ENCODE measurements around the gene ALPG.
"Not testable (repeated sequence)": the region's sequence is repeated elsewhere in the genome, so short reads cannot be mapped to it uniquely, and the experiment has no call there.

The ALPG gene

DNA sequence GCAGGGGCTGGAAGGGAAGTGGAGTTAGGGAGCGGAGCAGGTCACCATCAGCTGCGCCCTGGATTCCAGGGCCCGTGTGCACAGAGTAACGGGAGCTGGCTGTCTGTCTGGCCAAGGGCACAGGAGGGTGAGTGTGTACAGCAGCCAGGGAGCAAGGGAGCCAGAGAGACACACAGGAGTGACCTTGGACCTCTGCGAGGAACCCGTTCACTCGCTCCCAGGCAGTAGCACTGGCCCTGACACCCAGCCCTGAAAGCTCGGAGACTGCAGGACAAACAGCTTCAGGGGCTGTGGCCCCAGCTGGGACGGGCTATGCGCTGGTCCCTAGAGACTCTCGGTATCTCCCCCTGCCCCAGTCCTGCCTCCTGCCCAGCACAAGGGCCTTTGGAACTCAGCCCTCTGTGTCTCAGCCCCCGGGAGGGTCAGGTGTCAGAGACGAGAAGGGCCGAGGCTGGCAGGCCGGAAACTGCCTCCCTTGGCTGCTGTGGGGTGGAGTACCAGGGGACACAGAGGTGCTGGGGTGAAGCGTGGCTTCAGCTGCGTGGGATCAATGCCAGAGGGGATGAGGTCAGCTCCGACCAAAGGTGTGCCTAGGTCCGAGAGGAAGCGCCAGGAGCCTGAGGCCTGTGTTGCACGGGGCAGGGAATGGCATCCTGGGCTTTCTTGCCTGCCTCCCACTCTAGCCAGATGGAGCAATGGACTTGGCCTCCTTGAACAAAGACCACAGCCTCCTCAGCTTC lies 37.2 kb downstream of the ALPG start:
- H3K9ac ChIP-seq (ENCODE audit: low read depth, low read length); H3K4me3 ChIP-seq (ENCODE audit: low read depth in 1 of 2, low read length in 2 of 2); ATAC-seq (ENCODE audit: insufficient read depth, low read depth); H3K27ac ChIP-seq (ENCODE audit: low read length); H3K9me3 ChIP-seq (ENCODE audit: insufficient read depth, low read length, severe bottlenecking); H3K4me1 ChIP-seq (ENCODE audit: insufficient read depth, low read length); H4K20me1 ChIP-seq (ENCODE audit: insufficient read depth, low read length); DNase-seq; H3K4me2 ChIP-seq (ENCODE audit: insufficient read depth, low read length); H3K79me2 ChIP-seq (ENCODE audit: insufficient read depth, low read length); H3K27me3 ChIP-seq (ENCODE audit: insufficient read depth, low read length, poor library complexity); H3K36me3 ChIP-seq (ENCODE audit: insufficient read depth, low read length): not testable (repeated sequence)
- peak overlapping the region; percentile 51; the same call in 1 of the 2 replicates for H2AFZ ChIP-seq (ENCODE audit: low read depth, low read length)

DNA sequence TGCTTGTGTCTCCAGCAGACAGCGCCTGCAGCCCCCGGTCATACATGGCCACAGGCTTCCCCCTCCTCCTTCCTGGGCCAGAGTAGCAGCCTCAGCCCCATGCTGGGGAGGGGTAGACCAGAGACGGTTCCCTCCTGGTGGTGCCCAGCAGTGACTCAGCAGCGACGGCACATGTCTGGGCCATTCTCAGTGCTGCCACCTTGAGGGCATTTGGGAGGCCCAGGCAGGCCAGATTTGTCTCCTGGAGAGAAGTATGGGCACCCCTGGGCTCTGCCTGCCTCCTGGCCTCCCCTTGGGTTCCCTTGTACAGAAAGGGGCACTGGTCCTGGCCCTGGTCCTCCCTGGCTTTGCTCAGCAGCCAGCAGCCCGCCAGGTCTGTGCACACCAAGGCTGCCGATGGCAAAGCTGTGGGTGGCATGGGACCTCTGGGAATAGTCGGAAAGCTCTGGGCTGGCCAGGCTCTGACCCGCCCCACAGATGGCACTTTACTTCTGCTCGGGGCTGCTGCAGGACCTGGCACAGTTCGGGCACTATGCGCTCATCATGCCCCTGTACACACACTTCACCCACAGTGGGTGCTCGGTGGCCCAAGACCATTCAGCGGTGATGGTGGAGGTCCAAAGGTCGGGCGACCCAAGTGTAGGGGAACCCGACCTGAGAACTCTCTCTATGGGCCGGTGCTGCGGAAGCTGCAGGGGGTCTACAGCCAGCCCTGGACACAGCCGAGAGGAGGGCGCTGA lies 37.9 kb downstream of the ALPG start:
- Histone ChIP-seq H3K27ac (ENCODE audit: low read length) (no peak overlapping the region), H3K9ac (ENCODE audit: low read depth, low read length) (no peak overlapping the region), H3K4me2 (ENCODE audit: insufficient read depth, low read length) (no peak overlapping the region), H4K20me1 (ENCODE audit: insufficient read depth, low read length) (no peaks in the 10 kb centered on the region), H3K79me2 (ENCODE audit: insufficient read depth, low read length) (no peaks in the 10 kb centered on the region), H3K4me3 (ENCODE audit: low read depth in 1 of 2, low read length in 2 of 2) (no peak overlapping the region), H3K4me1 (ENCODE audit: insufficient read depth, low read length) (peaks cover 7% of the 10 kb centered on the region), H3K36me3 (ENCODE audit: insufficient read depth, low read length) (no peaks in the 10 kb centered on the region), H3K9me3 (ENCODE audit: insufficient read depth, low read length, severe bottlenecking) (no peaks in the 10 kb centered on the region), H3K27me3 (ENCODE audit: insufficient read depth, low read length, poor library complexity) (no peaks in the 10 kb centered on the region), H2AFZ (ENCODE audit: low read depth, low read length) (peak overlapping the region; percentile 51; the same call in 1 of the 2 replicates)
- DNase-seq: peak; percentile 76
- TF ChIP-seq, protein P1, sequence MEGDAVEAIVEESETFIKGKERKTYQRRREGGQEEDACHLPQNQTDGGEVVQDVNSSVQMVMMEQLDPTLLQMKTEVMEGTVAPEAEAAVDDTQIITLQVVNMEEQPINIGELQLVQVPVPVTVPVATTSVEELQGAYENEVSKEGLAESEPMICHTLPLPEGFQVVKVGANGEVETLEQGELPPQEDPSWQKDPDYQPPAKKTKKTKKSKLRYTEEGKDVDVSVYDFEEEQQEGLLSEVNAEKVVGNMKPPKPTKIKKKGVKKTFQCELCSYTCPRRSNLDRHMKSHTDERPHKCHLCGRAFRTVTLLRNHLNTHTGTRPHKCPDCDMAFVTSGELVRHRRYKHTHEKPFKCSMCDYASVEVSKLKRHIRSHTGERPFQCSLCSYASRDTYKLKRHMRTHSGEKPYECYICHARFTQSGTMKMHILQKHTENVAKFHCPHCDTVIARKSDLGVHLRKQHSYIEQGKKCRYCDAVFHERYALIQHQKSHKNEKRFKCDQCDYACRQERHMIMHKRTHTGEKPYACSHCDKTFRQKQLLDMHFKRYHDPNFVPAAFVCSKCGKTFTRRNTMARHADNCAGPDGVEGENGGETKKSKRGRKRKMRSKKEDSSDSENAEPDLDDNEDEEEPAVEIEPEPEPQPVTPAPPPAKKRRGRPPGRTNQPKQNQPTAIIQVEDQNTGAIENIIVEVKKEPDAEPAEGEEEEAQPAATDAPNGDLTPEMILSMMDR (IDR thresholded peaks at IDR 0.05; ENCODE audit: borderline replicate concordance, extremely low read depth, low read length, poor library complexity, severe bottlenecking): peak; percentile 77
- TF ChIP-seq EZH2 (IDR thresholded peaks at IDR 0.05; ENCODE audit: borderline replicate concordance, low read depth, low read length, severe bottlenecking): no peak
- ATAC-seq (ENCODE audit: insufficient read depth, low read depth): peak; percentile 67

DNA sequence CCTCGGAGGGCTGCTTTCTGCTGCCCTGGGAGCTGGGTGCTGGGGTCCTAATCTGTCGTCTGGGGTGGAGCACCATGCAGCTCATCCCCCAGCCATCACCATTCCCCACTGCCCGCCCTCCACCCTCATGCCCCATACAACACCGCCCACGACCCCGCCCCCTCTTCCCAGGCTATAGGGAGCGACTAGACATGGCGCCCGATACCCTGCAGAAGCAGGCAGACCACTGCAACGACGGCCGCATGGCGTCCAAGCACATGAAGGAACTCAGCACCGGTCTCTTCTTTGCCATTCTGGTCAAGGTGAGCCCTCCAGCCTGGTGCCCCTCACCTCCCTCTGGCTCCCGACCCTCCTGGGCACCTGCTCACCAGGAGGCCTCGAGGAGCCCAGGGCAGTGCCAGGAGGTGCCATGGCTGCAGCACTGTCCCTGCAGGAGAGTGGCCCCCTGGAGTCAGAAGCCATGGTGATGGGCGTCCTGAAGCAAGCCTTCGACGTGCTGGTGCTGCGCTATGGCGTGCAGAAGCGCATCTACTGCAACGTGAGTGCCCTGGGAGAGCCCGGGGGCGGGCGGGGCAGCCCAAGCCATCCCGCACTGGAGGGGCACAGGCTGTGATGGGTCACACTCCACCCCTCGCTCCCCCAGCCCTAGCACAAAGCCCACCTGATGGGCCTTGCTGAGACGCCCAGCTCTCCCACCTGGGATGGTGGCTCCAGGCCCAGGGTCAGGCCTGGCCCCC lies 38.7 kb downstream of the ALPG start:
- H3K27me3 ChIP-seq (ENCODE audit: insufficient read depth, low read length, poor library complexity); H3K4me3 ChIP-seq (ENCODE audit: low read depth in 1 of 2, low read length in 2 of 2); DNase-seq; H3K79me2 ChIP-seq (ENCODE audit: insufficient read depth, low read length); H3K36me3 ChIP-seq (ENCODE audit: insufficient read depth, low read length); H3K4me1 ChIP-seq (ENCODE audit: insufficient read depth, low read length); H3K9me3 ChIP-seq (ENCODE audit: insufficient read depth, low read length, severe bottlenecking); H4K20me1 ChIP-seq (ENCODE audit: insufficient read depth, low read length); H2AFZ ChIP-seq (ENCODE audit: low read depth, low read length); H3K4me2 ChIP-seq (ENCODE audit: insufficient read depth, low read length); H3K27ac ChIP-seq (ENCODE audit: low read length); ATAC-seq (ENCODE audit: insufficient read depth, low read depth); H3K9ac ChIP-seq (ENCODE audit: low read depth, low read length): not testable (repeated sequence)

DNA sequence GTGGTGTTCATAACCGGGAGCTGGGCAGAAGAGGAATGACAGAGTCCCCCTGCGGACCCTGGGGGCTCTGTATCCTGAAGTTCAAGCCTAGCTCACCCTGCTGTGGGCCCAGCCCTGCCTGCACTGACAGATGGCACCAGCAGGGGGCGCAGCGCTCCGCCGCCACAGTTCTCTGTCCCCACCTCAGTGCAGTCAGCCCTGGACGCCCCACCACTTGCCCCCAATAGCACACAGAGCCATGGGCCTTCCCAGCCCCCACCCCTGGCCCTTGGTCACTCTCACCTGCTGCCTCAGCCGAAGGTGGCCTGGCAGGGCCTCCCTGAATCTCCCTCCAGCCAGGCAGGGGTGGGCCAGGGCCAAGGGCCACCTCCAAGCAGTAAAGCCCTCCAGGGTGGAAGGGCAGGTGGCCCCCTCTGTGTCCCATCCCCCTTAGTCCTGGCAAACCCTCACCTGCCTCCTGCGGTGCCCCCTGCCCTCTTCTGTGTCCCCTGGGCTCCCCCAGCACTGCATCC lies 39.7 kb downstream of the ALPG start:
- not testable (repeated sequence) for H2AFZ ChIP-seq (ENCODE audit: low read depth, low read length); H3K27ac ChIP-seq (ENCODE audit: low read length); DNase-seq; H4K20me1 ChIP-seq (ENCODE audit: insufficient read depth, low read length); H3K9me3 ChIP-seq (ENCODE audit: insufficient read depth, low read length, severe bottlenecking); H3K36me3 ChIP-seq (ENCODE audit: insufficient read depth, low read length); H3K79me2 ChIP-seq (ENCODE audit: insufficient read depth, low read length); H3K4me1 ChIP-seq (ENCODE audit: insufficient read depth, low read length); H3K4me3 ChIP-seq (ENCODE audit: low read depth in 1 of 2, low read length in 2 of 2); H3K4me2 ChIP-seq (ENCODE audit: insufficient read depth, low read length); H3K9ac ChIP-seq (ENCODE audit: low read depth, low read length); H3K27me3 ChIP-seq (ENCODE audit: insufficient read depth, low read length, poor library complexity)
- TF ChIP-seq, protein P1 (IDR thresholded peaks at IDR 0.05; ENCODE audit: borderline replicate concordance, extremely low read depth, low read length, poor library complexity, severe bottlenecking): peak; percentile 2
- peak; percentile 64 for ATAC-seq (ENCODE audit: insufficient read depth, low read depth)

All from DND-41 (cell line).